Raji (cell line): Measurements from ENCODE around the gene PMPCA.

ENCODE experiments used
- POLR2A ChIP-seq: IDR thresholded peaks from 2 replicates; pipeline ENCODE4 v1.6.1; 2011; ENCODE audit warnings: low read depth, low read length, control low read depth; ENCODE audit not compliant: insufficient read depth

Gene PMPCA

DNA sequence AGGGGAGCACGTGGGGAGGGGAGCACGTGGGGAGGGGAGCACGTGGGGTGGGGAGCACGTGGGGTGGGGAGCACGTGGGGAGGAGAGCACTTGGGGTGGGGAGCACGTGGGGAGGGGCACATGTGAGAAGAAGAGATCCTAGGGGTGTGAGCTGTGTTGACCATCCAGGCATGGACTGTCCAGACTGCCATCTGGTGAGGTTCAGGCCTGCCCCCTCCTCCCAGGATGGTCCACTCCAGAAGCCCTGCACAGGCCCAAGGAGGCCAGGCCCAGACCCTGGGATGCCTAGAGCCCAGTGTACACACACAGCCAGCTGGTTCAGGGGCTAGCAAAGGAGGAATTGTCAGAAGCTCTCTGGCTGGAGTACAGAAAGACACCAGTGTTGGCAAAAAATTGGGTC lies 12.8 kb upstream of the PMPCA start:
- TF ChIP-seq POLR2A: no peak

DNA sequence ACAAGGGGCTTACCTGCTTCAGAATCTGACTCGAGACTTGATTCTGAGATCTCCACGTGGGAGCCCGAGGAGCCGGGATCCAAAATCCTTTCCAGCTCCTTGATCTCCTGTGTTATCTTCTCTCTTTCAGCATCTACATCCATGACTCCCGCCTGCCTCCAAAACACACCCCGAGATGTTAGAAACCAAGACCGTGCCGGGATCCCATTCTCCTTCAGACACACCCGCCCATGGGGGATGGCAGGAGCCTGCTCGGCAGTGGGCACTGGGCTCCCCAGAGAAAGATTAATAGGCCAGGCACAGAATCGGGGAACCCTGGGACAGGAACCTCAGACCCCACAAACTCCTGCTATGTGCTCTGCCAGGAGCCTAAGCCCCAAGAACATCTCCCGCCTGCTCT lies 12.2 kb upstream of the PMPCA start:
- no peak for TF ChIP-seq POLR2A

DNA sequence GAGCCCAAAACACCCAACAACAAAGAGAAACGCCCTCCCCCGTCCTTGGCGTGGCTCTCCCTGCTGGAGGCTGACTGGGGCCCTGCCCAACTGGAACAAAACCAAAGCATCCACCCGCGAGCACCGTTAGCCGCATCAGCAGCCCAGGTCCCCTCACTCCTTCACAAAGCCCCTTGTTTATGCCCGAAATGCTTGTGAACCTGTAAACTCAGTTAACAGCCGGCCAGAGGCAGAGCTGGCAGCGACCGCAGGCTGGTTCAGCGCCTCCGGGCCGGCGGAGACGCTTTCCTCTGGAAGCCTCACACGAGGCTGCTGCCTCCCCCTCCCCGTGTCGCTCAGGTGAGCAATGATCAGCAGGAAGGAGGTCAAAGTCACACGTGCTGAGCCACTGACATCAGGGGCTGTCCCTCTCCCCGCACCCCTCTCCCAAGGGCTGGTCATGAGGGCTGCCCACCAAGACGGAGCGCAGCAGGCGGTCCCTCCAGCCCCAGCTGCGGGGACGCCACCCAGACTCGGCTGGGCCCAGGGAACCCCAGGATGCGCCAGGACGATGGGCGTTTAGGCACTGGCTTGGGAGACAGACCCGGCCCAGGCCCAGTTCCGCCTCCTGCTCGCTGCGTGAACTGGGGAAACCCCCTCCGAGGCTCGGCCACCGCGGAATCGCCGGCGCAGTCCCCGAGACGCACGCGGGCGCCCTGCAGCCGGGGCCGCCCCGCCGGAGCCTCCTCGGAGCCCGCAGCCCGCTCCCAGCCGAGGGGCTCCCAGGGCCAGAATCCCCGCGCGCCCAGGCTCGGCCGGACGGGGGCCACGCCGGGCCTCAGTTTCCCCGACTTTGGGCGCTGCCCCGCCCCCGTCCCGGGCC lies 11.1 kb upstream of the PMPCA start:
- no peak for TF ChIP-seq POLR2A

DNA sequence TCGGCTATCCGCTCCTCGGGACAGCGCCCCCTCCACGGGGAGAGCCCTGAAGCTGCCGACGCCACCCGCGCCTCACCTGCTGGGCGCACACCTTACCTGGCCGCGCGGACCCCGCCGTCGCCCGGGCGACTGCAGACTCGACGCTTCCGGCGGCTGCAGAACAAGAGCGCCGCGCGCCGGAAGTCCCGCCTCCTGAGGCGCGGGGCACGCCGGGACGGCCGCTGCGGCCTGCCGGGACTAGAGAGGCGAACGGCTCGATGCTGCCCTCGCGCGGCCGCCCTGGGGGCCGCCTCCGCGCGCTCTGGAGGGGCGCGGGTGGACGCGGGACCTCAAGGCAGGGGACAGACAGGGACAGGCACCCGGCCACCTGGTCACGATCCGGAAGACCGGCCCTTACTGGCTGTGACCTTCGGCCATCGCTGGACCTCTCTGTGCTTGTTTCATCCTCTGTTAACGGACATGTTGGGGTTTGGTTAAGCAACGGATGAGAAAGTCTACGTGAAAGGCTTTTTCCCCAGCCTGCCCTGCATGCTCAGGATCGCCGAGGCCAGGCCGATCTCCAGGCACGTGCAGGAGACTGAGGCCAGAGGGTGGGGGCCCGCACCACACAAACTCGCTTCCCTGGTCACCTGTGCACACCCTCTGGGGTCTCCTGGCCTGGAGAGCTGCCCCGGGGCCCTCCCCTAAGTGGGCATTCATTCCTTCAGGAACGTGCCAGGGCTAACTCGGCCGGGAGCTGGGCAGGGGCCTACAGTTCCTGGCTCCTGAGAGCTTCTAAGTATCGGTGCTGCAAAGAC lies 10.2 kb upstream of the PMPCA start, which contains the start of gene SNAPC4:
Gene SNAPC4, minus strand, starts transcription at position 133 of the 797 bp plus-strand sequence. CDS start 1,742 bp downstream, outside the sequence.
- TF ChIP-seq POLR2A: peak; percentile 84

DNA sequence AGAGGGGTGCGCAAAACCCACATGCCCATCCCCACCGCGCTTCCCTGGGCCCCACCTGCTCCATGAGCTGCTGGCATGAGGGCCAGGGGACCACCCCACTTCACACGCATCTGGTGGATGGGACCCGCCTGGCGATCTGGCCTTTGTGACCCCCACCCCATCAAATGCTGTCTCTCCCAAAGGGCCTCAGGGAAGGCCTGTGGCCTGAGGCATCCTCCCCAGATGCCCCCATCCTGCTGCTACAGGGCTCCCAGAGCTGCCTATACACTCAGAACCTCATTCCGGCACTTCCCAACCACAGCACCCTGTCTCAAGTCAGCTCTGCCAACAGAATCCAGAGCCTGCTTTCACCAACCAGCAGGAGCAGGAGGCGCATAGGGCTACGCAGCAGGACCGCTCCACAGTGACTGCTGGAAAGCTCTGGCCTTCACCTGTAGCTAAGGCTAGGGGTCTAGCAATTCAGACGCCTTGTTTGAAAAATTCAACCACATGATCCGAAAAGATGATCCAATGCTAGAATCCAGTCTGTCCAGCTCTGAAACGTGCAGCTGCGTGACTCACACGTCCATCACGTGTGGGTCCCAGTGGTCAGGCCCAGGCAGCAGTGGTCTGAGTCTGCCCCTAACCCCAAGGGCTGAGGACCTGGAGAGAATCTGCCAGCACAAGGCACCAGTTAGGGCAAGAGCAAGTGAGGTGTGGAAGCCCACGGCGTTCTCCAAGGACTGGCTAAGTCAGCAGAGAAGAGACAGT lies 9.1 kb upstream of the PMPCA start:
- no peak for TF ChIP-seq POLR2A

DNA sequence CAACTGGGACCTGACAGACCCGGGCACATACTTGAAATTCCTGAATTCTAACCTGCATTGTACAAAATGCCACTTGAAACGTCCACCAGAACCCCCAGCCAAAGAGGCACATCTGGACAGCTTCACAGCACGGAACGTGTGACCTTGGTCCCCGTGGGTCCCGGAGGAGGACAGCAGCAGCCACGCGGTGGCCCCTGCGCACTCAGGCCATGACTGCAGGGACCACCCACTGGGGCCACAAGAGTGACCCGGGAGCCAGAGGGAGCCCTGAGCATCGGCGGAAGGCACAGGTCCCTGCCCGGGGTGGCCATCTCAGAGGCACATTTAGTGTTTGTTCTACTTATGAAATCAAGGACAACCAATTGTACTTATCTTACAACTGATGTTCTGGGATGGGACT lies 8.4 kb upstream of the PMPCA start:
- TF ChIP-seq POLR2A: no peak

DNA sequence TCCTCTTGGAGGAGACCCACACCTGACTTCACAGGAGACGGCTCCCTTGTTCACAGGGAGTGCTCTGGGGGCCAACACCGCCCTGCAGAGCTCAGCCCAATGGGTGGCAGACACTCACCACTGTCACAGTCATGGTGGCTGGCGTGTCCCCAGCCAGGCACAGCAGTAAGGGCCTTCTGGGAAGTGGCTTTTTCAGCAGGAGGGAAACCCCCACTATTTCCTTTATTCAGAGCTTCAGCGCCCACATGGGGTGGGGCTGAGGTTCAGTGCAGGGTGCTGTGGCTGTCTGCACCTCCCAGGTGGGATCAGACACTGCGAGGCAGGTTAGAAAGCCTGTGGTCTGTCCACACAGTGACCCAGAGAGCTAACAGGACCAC lies 6.9 kb upstream of the PMPCA start:
- no peak for TF ChIP-seq POLR2A

DNA sequence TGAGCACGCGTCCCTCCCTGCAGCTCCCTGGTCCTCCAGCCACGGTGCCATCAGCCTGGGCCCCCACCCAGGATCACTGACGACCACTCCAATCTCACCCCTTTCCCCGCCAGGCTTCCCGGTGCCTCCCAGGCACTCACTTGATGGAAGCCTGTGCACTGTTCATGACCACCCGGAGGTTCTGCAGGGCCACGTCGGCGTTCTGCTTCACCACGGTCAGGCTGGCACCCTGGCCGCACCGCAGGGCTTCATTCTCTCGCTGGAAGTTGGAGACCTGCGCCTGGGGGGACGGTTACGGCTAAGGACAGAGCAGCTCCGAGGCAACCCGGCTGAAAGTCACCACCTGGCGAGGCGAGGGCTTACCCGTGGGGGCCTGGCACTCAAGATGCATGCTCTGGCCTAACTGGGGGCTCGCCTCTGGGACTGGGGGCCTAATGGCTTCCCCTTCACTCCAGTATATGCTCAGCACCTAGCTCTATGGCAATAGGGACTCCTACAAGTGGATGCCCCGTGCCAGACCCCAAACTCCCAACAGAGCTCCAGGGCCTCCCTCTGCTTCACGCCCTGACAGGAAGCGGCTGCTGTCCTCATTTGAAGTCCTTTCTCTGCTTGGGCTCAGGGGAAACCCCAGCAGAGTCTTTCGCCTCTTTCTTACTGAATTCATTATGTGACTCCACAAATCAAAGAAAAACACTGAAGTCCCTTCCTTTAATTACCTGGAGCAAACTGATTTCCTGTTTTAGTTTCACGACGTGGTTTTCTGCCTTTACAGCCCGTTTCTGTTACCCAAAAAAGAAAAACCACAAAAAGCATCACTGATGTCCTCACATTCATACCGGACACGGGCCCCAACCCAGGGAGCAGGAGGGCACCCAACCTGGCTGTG lies 6.3 kb upstream of the PMPCA start:
- no peak for TF ChIP-seq POLR2A

DNA sequence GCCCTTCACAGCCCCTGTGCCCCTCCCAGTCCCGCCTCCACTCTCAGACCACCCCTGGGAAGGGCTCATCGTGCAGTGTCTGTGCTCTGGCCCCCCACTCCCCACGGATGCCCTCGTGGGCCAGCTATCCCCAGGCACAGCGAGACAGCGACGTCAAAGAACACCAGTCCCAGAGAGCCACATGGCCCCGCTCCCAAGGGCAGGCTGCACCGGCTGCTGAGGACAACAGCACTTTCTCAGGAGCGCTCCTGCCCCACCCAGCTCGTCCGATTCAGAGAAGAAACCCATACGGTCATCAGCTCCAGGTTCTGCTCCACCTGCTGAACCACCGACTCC lies 5.7 kb upstream of the PMPCA start:
- no peak for TF ChIP-seq POLR2A

DNA sequence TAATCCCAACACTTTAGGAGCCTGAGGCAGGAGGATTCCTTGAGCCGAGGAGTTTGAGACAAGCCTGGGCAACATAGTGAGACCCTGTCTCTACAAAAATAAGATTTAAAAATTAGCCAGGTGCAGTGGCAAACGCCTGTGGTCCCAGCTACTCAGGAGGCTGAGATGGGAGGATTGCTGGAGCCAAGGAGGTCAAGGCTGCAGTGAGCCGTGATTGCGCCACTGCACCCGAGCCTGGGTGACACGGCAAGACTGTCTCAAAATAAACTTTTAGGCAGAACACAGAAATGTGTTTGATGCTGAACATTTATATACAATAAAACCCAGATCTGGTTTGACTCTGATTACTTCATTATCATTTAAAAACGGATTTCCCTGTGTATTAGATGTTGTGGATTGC lies 5.0 kb upstream of the PMPCA start:
- TF ChIP-seq POLR2A: no peak

DNA sequence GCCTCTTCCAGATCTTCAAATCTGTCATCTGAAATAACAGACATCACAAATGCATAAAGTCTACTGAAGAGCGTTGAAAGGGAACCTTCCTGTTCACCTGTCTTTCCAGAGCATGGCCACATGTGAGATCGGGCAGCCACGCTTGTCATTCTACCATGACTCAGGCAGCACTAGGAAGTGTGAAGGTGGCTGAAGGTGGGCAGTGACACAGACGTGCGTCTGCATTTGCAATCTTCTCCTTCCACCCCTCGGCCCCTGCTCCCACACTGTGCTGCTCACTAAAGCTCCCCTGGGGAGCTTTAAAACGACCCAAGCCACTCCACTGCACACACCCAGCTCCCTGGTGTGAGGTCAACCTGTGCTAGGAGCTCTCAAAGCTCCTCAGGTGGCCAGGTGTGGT lies 2.5 kb upstream of the PMPCA start:
- no peak for TF ChIP-seq POLR2A

DNA sequence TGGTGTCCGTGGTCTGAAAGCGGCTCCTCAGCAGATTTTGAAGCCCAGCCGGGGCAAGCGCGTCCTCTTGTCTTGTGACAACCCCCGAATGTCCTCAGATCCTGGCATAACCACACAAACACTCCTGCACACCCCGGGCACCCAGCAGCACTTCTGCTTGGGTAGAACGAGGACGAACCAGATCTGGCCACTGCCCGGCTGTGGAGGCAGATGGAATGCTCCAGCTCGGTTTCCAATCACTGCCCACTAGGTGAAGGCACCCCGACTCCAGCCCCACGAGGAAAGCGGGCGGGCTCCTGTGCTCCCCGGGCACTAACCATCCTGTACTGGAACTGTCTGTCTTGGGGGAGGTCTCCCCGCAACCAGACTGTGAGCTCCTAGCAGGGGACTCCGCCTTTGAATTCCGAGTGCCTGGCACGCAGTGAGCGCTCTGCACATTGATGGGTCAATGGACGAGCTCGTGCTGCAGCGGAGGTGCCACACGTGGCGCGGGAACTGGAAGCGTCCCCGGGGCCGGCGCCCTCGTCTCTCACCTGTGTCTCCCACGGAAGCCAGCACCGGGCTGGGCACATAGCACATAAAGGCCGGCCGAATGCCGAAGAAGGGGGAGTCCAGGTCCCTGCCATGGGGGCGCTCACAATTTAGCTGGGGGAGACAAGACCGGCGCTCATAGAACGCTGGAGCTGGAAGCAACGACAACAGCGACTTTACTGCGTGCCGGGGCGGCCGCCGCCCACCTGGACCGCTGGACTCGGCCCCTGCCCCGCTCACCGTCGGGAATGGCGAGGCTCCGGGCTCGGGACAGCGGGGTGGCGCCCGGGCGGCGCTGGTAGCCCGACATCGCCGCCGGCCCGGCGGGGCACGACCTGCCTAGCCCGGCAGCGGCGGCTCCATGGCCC lies 652 bp upstream of the PMPCA start:
- peak; percentile 25; the same call in 1 of the 2 replicates for TF ChIP-seq POLR2A

DNA sequence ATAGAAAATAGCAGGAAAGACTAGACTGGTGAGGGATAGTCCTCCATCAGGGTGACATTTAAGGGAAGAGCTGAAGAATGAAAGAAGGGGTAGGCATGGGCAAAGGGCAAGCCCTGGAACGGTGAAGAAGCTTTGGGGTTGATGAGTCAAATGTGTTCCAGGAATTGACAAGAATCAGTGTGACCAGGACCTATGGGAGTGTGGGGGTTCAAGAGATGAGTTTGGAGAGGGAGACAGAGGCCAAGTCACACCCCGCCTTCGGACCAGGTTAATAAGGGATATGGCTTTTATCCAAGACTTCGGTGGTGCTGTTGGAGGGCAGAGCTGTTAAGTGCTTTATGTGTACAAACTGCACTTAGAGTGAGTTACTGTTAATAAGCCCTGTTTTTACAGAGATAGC lies 920 bp downstream of the PMPCA start:
- no peak for TF ChIP-seq POLR2A

DNA sequence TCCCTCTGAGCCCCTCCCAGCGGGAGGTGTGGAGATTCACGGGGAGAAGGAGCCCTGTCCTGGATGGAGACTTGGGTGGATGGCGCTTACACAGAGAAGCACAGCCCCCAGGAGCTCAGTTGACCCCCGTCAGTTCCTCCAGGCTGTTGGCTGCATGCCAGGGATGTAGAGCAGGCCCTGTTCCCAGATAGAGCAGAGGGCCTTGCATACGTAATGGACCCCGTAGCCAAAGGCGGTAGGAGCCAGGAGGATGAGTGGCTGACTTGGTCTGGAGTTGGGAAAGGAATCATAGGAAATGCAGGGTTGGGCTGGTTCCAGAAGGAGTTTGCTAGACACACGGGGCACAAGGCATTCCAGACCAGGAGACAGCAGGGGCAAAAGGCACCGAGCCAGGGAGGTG lies 2.5 kb downstream of the PMPCA start:
- TF ChIP-seq POLR2A: no peak

DNA sequence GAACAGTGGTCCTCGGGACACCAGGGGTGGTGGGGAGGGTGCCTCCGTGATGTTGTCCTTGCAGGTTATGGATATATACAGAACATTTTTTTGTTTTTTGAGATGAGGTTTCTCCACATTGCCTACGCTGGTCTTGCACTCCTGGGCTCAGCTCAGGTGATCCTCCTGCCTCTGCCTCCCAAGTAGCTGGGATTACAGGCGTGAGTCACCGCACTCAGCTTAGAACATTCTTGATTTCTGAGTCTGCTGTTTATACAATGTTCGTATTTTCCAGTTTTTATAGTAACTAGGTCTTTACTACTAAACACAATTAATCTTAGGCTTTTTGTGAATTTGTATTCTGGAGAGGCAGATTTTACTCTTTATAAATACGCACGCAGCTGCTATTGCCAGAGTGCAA lies 6.0 kb downstream of the PMPCA start:
- no peak for TF ChIP-seq POLR2A
